ENCODE data around the gene TOR1AIP1. TPM values are rescaled to one million over a fixed set of nuclear protein-coding genes. Genes with fewer than 3 reads are reported as not detected.

The TOR1AIP1 gene
- total RNA-seq, 1 donor from 2014 or later: 16.1 TPM

- Histone ChIP-seq H3K36me3 (ENCODE audit: control insufficient read depth, insufficient read depth, low read length) (peaks cover 8% of the 10 kb centered on the region), H3K4me3 (ENCODE audit: low read depth, low read length) (no peak overlapping the region), H3K27me3 (ENCODE audit: control insufficient read depth, insufficient read depth, low read length) (no peaks in the 10 kb centered on the region)
- DNase-seq (ENCODE audit: low read depth): peak; percentile 30
- peak; percentile 67 for TF ChIP-seq CTCF (IDR thresholded peaks at IDR 0.05; ENCODE audit: insufficient read depth, low read length, severe bottlenecking)
- no peak for FAIRE-seq
Measured at GRCh38 chr1:179867493-179868330, 14.4 kb upstream of the TOR1AIP1 start.

- DNase-seq (ENCODE audit: low read depth) (no peak), FAIRE-seq (no peak)
- no peak overlapping the region for H3K4me3 ChIP-seq (ENCODE audit: low read depth, low read length)
- no peak for TF ChIP-seq CTCF (IDR thresholded peaks at IDR 0.05; ENCODE audit: insufficient read depth, low read length, severe bottlenecking)
- H3K36me3 ChIP-seq (ENCODE audit: control insufficient read depth, insufficient read depth, low read length): peaks cover 8% of the 10 kb centered on the region
- no peaks in the 10 kb centered on the region for H3K27me3 ChIP-seq (ENCODE audit: control insufficient read depth, insufficient read depth, low read length)
Measured at GRCh38 chr1:179870870-179871269, 11.2 kb upstream of the TOR1AIP1 start.

GRCh38 chr1:179871940-179872339 lies 10.1 kb upstream of the TOR1AIP1 start:
- Histone ChIP-seq H3K36me3 (ENCODE audit: control insufficient read depth, insufficient read depth, low read length) (peaks cover 8% of the 10 kb centered on the region), H3K4me3 (ENCODE audit: low read depth, low read length) (no peak overlapping the region), H3K27me3 (ENCODE audit: control insufficient read depth, insufficient read depth, low read length) (no peaks in the 10 kb centered on the region)
- no peak for DNase-seq (ENCODE audit: low read depth)
- FAIRE-seq: no peak
- no peak for TF ChIP-seq CTCF (IDR thresholded peaks at IDR 0.05; ENCODE audit: insufficient read depth, low read length, severe bottlenecking)

- Histone ChIP-seq H3K27me3 (ENCODE audit: control insufficient read depth, insufficient read depth, low read length) (no peaks in the 10 kb centered on the region), H3K4me3 (ENCODE audit: low read depth, low read length) (no peak overlapping the region), H3K36me3 (ENCODE audit: control insufficient read depth, insufficient read depth, low read length) (peaks cover 8% of the 10 kb centered on the region)
- no peak for DNase-seq (ENCODE audit: low read depth)
- no peak for FAIRE-seq
- no peak for TF ChIP-seq CTCF (IDR thresholded peaks at IDR 0.05; ENCODE audit: insufficient read depth, low read length, severe bottlenecking)
Measured at GRCh38 chr1:179872558-179872957, 9.5 kb upstream of the TOR1AIP1 start.

GRCh38 chr1:179873438-179873851 lies 8.6 kb upstream of the TOR1AIP1 start:
- no peak for TF ChIP-seq CTCF (IDR thresholded peaks at IDR 0.05; ENCODE audit: insufficient read depth, low read length, severe bottlenecking)
- Histone ChIP-seq H3K4me3 (ENCODE audit: low read depth, low read length) (no peak overlapping the region), H3K27me3 (ENCODE audit: control insufficient read depth, insufficient read depth, low read length) (no peaks in the 10 kb centered on the region), H3K36me3 (ENCODE audit: control insufficient read depth, insufficient read depth, low read length) (peaks cover 8% of the 10 kb centered on the region)
- no peak for DNase-seq (ENCODE audit: low read depth)
- FAIRE-seq: no peak
